Measurements from ENCODE around the gene CELF2.
"Not testable (repeated sequence)": the region's sequence is repeated elsewhere in the genome, so short reads cannot be mapped to it uniquely, and the experiment has no call there.

The CELF2 gene

GRCh38 chr10:11098666-11099065 is 81.0 kb downstream of the CELF2 start:
- peak; percentile 45 for DNase-seq

GRCh38 chr10:11104772-11105675 is 87.4 kb downstream of the CELF2 start:
- DNase-seq = no peak

- no peak for DNase-seq
Observed at GRCh38 chr10:11105676-11106004, 88.0 kb downstream of the CELF2 start.

- no peak for DNase-seq
Observed at GRCh38 chr10:11106621-11107374, 89.1 kb downstream of the CELF2 start.

GRCh38 chr10:11107948-11108347 is 90.3 kb downstream of the CELF2 start:
- DNase-seq = no peak

GRCh38 chr10:11108356-11108755 is 90.7 kb downstream of the CELF2 start:
- no peak for DNase-seq

- DNase-seq = no peak
Observed at GRCh38 chr10:11109590-11109989, 91.9 kb downstream of the CELF2 start.

- DNase-seq = no peak
Observed at GRCh38 chr10:11110539-11110938, 92.9 kb downstream of the CELF2 start.

- DNase-seq = no peak
Observed at GRCh38 chr10:11111490-11111889, 93.8 kb downstream of the CELF2 start.

GRCh38 chr10:11112718-11113117 is 95.0 kb downstream of the CELF2 start:
- no peak for DNase-seq

GRCh38 chr10:11113156-11113555 is 95.5 kb downstream of the CELF2 start:
- no peak for DNase-seq

GRCh38 chr10:11114269-11114668 is 96.6 kb downstream of the CELF2 start:
- no peak for DNase-seq

- DNase-seq = no peak
Observed at GRCh38 chr10:11115337-11115736, 97.7 kb downstream of the CELF2 start.

- DNase-seq = no peak
Observed at GRCh38 chr10:11116361-11116760, 98.7 kb downstream of the CELF2 start.

- DNase-seq = no peak
Observed at GRCh38 chr10:11116817-11117216, 99.1 kb downstream of the CELF2 start.

- no peak for DNase-seq
Observed at GRCh38 chr10:11118686-11119085, 101.0 kb downstream of the CELF2 start.

- no peak for DNase-seq
Observed at GRCh38 chr10:11119843-11120242, 102.2 kb downstream of the CELF2 start.

GRCh38 chr10:11120711-11121110 is 103.0 kb downstream of the CELF2 start:
- DNase-seq = no peak

GRCh38 chr10:11123892-11124291 is 106.2 kb downstream of the CELF2 start:
- not testable (repeated sequence) for DNase-seq

GRCh38 chr10:11125004-11125403 is 107.3 kb downstream of the CELF2 start:
- no peak for DNase-seq

GRCh38 chr10:11127017-11127416 is 109.3 kb downstream of the CELF2 start:
- not testable (repeated sequence) for DNase-seq

GRCh38 chr10:11131112-11131639 is 113.5 kb downstream of the CELF2 start:
- no peak for DNase-seq

- no peak for DNase-seq
Observed at GRCh38 chr10:11134411-11134810, 116.7 kb downstream of the CELF2 start.

- no peak for DNase-seq
Observed at GRCh38 chr10:11135709-11136108, 118.0 kb downstream of the CELF2 start.

Data from right hindlimb (tissue), 1 donor.